NCI-H146 treated with DMSO at 0.1 percent for 48 hours (cell line): ENCODE results near the gene TP53TG5.

Experiments used
- DNase-seq: peaks from one replicate; lab custom pipeline; 2025; ENCODE audit not compliant: unreplicated experiment; lab: John Stamatoyannopoulos, UW

Gene TP53TG5

DNA sequence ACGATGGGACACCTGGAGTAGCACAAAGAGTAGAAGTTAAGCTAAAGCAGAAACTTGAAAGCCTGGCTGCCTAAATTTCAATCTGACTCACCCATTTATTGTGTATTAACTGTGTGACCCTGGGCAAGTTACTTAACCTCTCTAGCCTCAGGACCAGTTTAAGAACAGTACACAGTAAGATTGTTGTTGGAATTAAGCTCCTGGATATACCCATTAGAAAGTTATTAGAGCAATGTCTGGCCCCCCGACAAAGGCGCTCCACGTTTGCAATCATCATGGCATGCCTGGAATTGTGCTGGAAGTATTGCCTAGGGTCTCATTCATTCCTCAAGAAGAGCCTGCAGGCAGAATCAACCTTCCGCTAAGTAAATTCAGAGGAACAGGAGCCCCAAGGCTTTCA, 31.3 kb downstream of the TP53TG5 start:
- DNase-seq: no peak

DNA sequence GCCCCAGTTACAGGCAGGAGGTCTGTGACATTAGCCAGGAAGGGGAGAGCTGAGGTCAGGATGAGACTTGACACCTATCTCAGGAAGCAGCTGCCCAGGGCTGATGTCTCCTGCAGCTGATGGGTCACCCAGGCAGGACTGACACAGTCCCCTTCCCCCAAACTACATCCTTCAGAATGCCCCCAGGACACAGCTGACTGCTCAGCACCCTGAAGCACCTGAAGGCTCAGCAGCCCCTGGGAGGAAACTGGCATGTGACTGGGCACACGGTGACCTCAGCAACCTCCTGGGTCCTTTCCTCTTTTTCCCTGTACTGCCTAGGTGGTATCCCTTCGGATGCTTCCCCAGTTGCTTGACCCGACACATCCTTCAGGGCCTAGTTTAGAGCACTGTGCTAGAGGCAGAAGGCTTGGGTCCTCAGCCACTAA, 31.8 kb downstream of the TP53TG5 start:
- DNase-seq: no peak

- no peak for DNase-seq
These were observed 32.8 kb downstream of the TP53TG5 start for GRCh38 chr20:45345104-45345936.

DNA sequence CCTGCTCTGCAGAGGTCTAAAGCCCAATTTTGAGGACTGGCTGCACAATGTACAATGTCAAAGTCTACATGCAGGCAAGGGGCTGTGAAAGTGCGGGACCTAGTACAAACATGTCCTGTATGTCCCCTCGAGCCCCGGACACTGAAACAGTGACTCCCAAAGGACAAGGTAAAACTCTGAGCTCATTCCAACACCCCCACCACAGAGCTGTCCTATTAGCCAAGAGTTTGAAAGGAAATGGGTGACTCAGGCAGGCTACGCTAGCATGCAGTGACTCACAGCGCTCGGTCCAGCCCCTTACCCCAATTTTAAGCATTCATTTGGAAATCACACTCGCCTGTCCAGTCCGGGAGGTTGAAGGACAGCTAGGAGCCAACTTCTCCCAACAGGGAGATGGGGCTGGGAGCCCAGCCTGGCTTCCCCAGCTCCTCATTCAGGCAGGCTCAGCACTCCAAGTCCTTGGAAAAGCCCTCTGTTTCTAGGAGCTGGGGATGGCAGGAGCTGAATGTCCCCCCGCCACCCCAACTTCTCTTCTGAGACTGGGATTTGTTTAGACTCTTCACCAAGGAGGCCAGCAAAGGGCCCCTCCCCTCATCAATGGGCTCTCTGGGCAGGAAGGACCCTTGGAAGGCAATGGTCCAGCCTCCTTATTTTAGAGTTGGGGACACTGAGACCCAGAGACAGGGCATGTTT, 33.8 kb downstream of the TP53TG5 start:
- DNase-seq: no peak

- peak; percentile 65 for DNase-seq
These were observed 34.5 kb downstream of the TP53TG5 start for GRCh38 chr20:45343532-45344167.

DNA sequence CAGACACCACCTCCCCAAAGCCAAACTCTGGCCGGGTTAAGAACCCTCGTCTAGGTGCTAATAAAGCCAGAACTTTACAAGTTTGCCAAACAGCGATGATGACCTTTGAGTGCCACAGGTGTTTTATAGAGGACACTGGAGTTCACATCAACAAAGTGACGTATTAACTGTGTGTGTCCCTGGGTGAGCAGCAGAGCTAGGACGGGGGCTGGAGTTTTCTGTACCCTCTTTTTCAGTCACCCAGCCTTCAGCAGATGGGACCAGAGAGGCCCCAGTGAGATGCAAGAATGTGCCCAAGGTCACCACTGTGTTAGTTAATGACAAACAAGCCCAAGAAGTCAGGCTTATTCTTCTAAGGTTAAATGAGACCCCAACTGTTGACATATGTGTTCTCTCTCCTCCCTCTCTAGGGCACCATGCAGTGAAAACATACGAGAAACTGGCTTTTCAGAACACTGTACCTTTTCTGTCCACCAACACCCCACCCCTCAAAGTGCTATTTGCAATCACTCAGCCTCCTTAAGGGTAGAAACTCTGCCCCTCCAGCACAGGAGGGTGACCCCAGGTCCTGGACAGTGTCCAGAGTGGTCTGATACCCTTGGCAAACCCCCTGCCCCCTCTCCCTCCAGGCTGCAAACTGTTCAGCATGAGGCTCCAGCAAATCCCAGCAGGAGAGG, 35.1 kb downstream of the TP53TG5 start:
- DNase-seq: no peak

DNA sequence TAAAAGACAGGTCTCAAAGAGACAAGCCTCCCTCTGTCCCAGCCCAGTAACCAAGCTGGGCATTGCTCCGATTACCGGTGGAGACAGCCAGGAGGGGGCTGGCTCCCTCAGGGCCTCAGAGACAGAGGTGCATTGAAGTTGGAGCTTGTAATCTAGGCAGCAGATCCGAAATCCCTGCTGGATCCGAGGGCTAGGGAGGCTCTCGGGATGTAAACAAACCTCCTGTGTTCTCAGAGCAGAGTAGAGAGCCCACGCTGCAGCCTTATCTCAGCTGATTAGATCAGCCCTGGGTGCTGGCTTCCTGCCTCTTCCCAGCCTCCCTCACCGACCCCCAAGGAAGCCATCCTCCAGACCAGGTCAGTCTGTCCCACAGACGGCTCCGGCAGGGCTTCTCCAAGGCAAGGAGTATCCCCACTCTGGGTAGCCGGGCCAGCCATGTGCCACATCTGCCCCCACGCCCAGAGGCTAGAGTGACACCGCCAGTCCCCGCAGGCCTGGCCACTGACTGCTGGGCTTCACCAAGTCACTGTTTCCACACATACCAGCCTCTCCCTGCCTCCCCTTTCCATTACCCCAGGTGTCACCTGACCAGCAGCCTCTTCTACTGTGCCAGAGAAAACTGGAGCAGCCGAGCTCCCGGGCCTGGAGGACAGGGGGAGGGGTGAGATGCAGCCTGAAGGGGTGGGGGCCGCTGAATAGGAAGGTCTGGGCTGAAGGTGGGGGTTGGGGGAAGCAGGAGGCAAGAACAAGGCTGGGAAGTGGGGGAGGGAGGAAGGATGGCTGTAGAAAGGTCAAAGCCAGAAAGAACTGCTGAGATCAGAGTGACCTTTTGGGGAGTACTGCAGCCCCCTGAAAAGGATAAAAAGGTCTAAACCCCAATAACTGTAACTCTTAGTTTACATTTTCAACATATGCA, 35.9 kb downstream of the TP53TG5 start:
- DNase-seq: no peak

DNA sequence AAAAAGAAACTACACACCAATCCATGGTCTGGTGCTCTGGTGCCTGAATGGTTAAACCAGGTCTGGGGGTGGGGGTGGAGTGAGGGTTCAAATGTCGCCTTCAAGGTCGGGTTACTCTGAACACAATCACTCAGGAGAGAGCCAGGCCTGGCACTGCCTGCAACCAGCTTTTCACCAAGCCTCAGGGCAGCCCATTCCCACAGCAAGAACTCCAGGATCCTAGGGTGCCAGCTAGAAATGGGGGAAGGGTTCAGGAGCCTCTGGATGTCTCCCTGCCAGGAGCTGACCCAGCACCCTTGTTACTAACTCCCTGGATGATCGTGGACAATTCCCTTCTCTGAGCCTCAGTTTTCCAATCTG, 36.6 kb downstream of the TP53TG5 start:
- DNase-seq: no peak

GRCh38 chr20:45340951-45341350, 37.2 kb downstream of the TP53TG5 start:
- DNase-seq: no peak

DNA sequence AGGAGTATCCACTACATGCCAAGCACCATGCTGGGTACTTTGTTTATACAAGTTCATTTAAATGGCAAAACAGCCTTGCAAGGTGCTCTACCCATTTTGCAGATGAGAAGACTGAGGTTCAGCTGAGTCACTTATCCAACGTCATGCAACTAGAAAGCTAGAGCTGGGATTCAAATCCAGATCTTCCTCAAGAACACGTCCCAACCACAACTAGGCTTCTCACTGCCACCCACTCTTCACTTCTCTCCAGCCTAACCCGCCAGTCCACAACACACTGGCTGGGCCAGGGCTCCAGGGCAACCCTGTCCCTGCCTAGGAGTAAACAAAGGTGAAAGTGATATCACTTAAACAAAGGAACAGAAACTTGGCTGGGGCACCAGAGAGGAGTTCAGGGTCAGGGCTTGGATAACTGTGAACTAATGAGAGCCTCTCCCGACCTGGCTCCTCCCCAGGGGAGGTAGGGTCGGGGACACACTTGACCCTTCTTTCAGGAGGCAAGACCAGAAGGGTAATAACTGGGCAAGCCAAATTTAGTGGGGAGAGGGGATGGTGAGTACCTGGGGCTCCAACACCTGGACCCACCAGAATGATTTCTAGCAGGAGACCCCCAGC, 37.8 kb downstream of the TP53TG5 start:
- no peak for DNase-seq

- peak; percentile 78 for DNase-seq
These were observed 38.3 kb downstream of the TP53TG5 start for GRCh38 chr20:45339799-45340198.

GRCh38 chr20:45339084-45339483, 39.0 kb downstream of the TP53TG5 start:
- DNase-seq: no peak

- DNase-seq: no peak
These were observed 39.7 kb downstream of the TP53TG5 start for GRCh38 chr20:45338121-45339030.

DNA sequence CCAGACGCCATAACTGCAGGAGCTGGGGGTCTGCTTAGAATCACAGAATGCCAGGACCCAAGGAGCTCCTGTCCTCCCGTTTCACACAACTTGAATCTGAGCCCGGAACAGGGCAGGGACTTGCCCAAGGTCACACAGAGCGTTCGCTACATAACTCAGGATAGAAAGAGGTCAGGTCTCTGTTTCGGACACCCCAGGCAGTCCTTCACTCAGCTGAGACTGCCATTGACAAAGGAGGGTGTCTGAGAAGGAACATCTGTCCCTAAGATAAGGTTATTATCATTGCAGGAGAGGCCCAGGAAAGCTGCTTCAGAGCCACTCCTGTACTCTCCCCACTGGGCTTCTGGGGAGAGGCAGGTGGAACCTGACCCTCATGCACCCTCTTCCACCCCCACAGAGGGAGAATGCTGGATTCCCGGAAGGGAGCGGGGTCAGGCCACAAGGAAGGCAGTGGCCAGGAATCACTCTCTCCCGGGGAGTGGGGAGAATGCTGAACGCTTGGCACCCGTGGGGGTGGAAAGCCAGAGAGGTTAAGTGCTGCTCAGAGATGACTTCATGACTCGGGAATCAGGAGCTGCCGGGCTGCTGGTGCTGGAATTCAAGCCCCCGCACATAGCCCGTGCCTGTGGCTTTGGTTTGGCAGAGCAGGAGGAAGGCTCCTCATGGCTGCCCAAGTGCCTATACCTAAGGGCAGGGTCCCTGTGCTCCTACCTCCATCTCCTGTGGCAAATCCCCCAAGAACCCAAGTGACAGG, 40.6 kb downstream of the TP53TG5 start:
- DNase-seq: no peak

GRCh38 chr20:45336530-45337366, 41.4 kb downstream of the TP53TG5 start:
- DNase-seq: no peak

DNA sequence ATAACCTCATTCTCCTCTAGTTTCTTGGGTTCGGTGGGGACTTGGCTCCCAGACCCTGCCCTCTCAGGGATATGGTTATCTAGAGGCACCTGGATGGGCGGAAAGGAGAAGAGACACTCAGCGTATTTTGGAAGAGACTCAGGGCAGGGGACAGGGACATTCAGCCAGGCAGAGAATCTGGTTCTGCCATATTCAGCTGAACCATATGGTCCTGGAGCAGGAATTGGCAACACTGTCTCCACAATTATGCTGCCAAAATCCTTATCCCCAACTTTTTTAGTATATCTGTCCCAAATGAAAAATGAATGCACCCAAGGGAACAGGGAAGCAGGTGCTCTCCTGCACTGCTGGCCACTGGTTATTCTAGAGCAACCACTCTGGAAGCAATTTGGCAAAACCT, 47.6 kb downstream of the TP53TG5 start:
- no peak for DNase-seq
